ENCODE measurements around the gene SOCS1. TPM values are rescaled to one million over a fixed set of nuclear protein-coding genes. Genes with fewer than 3 reads are reported as not detected.
"Not testable (repeated sequence)": the region's sequence is repeated elsewhere in the genome, so short reads cannot be mapped to it uniquely, and the experiment has no call there.

SOCS1 gene
- total RNA-seq, 2 donors from 2014 or later = 3.2 to 3.7 TPM

GRCh38 chr16:11299865-11300559 lies 44.0 kb upstream of the SOCS1 start:
- no peak overlapping the region for H3K9ac ChIP-seq (ENCODE audit: low read depth in 2 of 2, low read length in 2 of 2)

GRCh38 chr16:11298950-11299547 lies 43.0 kb upstream of the SOCS1 start:
- not testable (repeated sequence) for H3K4me1 ChIP-seq

More at GRCh38 chr16:11299865-11300559, 44.0 kb upstream of the SOCS1 start:
- H3K36me3 ChIP-seq = no peaks in the 10 kb centered on the region
- no peaks in the 10 kb centered on the region for H3K9me3 ChIP-seq
- intact Hi-C loops (cut with DNase I) = no loop called here
- DNase-seq = no peak
- peaks cover 7% of the 10 kb centered on the region for H3K4me1 ChIP-seq
- H3K27me3 ChIP-seq = no peaks in the 10 kb centered on the region
- no peak overlapping the region for H3K4me3 ChIP-seq
- TF ChIP-seq CTCF (IDR thresholded peaks at IDR 0.05) = no peak
- H3K27ac ChIP-seq = no peak overlapping the region

GRCh38 chr16:11298143-11298900 lies 42.3 kb upstream of the SOCS1 start:
- Histone ChIP-seq H3K9ac (ENCODE audit: low read depth in 2 of 2, low read length in 2 of 2) (no peak overlapping the region), H3K4me3 (no peak overlapping the region), H3K27ac (no peak overlapping the region), H3K36me3 (no peaks in the 10 kb centered on the region), H3K27me3 (no peaks in the 10 kb centered on the region), H3K9me3 (no peaks in the 10 kb centered on the region), H3K4me1 (peaks cover 7% of the 10 kb centered on the region)
- TF ChIP-seq CTCF (IDR thresholded peaks at IDR 0.05) = no peak
- intact Hi-C loops (cut with DNase I) = no loop called here
- no peak for DNase-seq

More at GRCh38 chr16:11298950-11299547, 43.0 kb upstream of the SOCS1 start:
- DNase-seq; intact Hi-C loops (cut with DNase I); H3K4me3 ChIP-seq; H3K36me3 ChIP-seq; H3K27ac ChIP-seq; H3K9me3 ChIP-seq; H3K9ac ChIP-seq (ENCODE audit: low read depth in 2 of 2, low read length in 2 of 2); H3K27me3 ChIP-seq: not testable (repeated sequence)

- no peak for TF ChIP-seq CTCF (IDR thresholded peaks at IDR 0.05)
- H3K9ac ChIP-seq (ENCODE audit: low read depth in 2 of 2, low read length in 2 of 2) = peak overlapping the region; percentile 12 to 43
- H3K4me3 ChIP-seq = no peak overlapping the region
These were observed 41.6 kb upstream of the SOCS1 start for GRCh38 chr16:11297492-11298142.

GRCh38 chr16:11296706-11297491 lies 40.9 kb upstream of the SOCS1 start:
- intact Hi-C loops (cut with DNase I) = no loop called here
- Histone ChIP-seq H3K27me3 (no peaks in the 10 kb centered on the region), H3K9ac (ENCODE audit: low read depth in 2 of 2, low read length in 2 of 2) (peak overlapping the region in 1 of 2 donors; percentile 12), H3K4me3 (no peak overlapping the region), H3K9me3 (no peaks in the 10 kb centered on the region), H3K36me3 (no peaks in the 10 kb centered on the region), H3K4me1 (peaks cover 7% of the 10 kb centered on the region), H3K27ac (no peak overlapping the region)
- DNase-seq = no peak
- TF ChIP-seq CTCF (IDR thresholded peaks at IDR 0.05) = no peak

More at GRCh38 chr16:11297492-11298142, 41.6 kb upstream of the SOCS1 start:
- no peaks in the 10 kb centered on the region for H3K27me3 ChIP-seq
- no peaks in the 10 kb centered on the region for H3K9me3 ChIP-seq
- intact Hi-C loops (cut with DNase I) = no loop called here
- H3K36me3 ChIP-seq = no peaks in the 10 kb centered on the region
- H3K27ac ChIP-seq = no peak overlapping the region
- peak; percentile 66 for DNase-seq
- peaks cover 7% of the 10 kb centered on the region for H3K4me1 ChIP-seq

Measured in colonic mucosa (tissue), 4 donors.